Naive thymus-derived CD8-positive, alpha-beta T cell (primary cell): ENCODE measurements around the gene MPC1. TPM values are rescaled to one million over a fixed set of nuclear protein-coding genes. Genes with fewer than 3 reads are reported as not detected.
A peak's percentile ranks its signal among the peaks of the same experiment; 100 is the strongest.
"Not testable (repeated sequence)": the region's sequence is repeated elsewhere in the genome, so short reads cannot be mapped to it uniquely, and the experiment has no call there.

Experiments
- ATAC-seq, 2 donors: fragments of 150-1000 bp; cut with Tn5 transposase in 1 of 2; sonication (Bioruptor Pico), chemical (Tn5 transposase) in 1 of 2; 1 replicate in 1 of 2; 2 replicates in 1 of 2; pipeline ENCODE4 v1.10.0; 2021; ENCODE audit warnings: mild to moderate bottlenecking in 2 of 2, moderate library complexity in 2 of 2
- POLR2A ChIA-PET: fragments of 350-600 bp; sonication (Branson Sonifier 250); formaldehyde crosslinking; loops from one replicate; lab custom pipeline; 2021; ENCODE audit warnings: antibody characterized with exemption; lab: Charles Lee
- DNase-seq, 10 donors: peaks; one replicate each; pipeline versions ENCODE4 v3.0.0 to v3.0.0-alpha.2; 2020 to 2022
- H3K27ac Mint-ChIP-seq, 10 donors: one replicate each; pipeline ENCODE4 v1.8.0; 2020 to 2022; ENCODE audit warnings: mild to moderate bottlenecking in 10 of 10, mixed read lengths in 10 of 10, moderate library complexity in 4 of 10, inconsistent platforms in 1 of 10
- H3K27me3 Mint-ChIP-seq, 5 donors: one replicate each; pipeline ENCODE4 v1.8.0; 2021 to 2022; ENCODE audit warnings: mixed read lengths in 5 of 5
- H3K36me3 Mint-ChIP-seq, 3 donors: one replicate each; pipeline ENCODE4 v1.8.0; 2020 to 2022; ENCODE audit warnings: mixed read lengths in 3 of 3, mild to moderate bottlenecking in 2 of 3, inconsistent platforms in 1 of 3
- H3K4me1 Mint-ChIP-seq, 4 donors: one replicate each; pipeline ENCODE4 v1.8.0; 2021 to 2022; ENCODE audit warnings: mixed read lengths in 4 of 4
- H3K4me3 Mint-ChIP-seq, 10 donors: one replicate each; pipeline ENCODE4 v1.8.0; 2020 to 2022; ENCODE audit warnings: mild to moderate bottlenecking in 10 of 10, mixed read lengths in 10 of 10, moderate library complexity in 6 of 10, inconsistent platforms in 1 of 10
- H3K9me3 Mint-ChIP-seq, 9 donors: one replicate each; pipeline ENCODE4 v1.8.0; 2020 to 2022; ENCODE audit warnings: mixed read lengths in 9 of 9, mild to moderate bottlenecking in 3 of 9, inconsistent platforms in 1 of 9, moderate library complexity in 1 of 9
- polyA plus RNA-seq, 3 donors: library from polyadenylated mRNA; unstranded; fragments of 300-500 nt; fragmentation: Illumina TruSeq; gene quantifications; one replicate each; pipeline ENCODE4 v1.2.3, GENCODE V29; 2021
- total RNA-seq, 8 experiments: library from RNA in 2 of 8; stranded (reverse) in 2 of 8; gene quantifications; one replicate each; pipeline ENCODE4 v1.2.3 and lab custom pipeline; 2021 to 2026

Gene MPC1
- total and polyA plus RNA-seq, 5 experiments from 2014 or later, result 33.5 to 76.7 (median 64.1) TPM

DNA sequence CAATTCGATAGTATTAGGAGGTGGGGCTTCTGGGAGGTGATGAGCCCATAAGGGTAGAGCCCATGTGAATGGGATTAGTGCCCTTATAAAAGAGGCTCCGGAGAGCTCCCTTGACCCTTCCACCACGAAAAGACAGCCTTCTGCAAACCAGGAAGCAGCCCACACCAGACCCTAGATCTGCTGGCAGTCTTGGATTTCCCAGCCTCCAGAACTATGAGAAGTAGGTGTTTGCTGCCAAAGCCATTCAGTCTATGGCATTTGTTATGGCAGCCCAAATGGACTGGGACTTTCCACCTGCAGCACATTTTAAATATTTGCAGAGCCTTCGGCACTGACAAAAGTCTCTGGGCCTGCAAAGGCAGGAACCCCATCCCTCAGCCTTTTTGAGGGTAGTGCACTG lies 28.6 kb downstream of the MPC1 start:
- Mint-ChIP-seq H3K27me3 (peaks cover 4 to 21% (median 11%) of the 10 kb centered on the region in 5 donors), H3K27ac (no peak overlapping the region), H3K4me1 (no peaks in the 10 kb centered on the region), H3K36me3 (peaks cover 0 to 20% (median 8%) of the 10 kb centered on the region in 3 donors), H3K9me3 (peaks cover 0 to 36% (median 18%) of the 10 kb centered on the region in 9 donors), H3K4me3 (no peak overlapping the region)
- DNase-seq (no peak), ATAC-seq (no peak)
- POLR2A ChIA-PET, result no interaction called here

DNA sequence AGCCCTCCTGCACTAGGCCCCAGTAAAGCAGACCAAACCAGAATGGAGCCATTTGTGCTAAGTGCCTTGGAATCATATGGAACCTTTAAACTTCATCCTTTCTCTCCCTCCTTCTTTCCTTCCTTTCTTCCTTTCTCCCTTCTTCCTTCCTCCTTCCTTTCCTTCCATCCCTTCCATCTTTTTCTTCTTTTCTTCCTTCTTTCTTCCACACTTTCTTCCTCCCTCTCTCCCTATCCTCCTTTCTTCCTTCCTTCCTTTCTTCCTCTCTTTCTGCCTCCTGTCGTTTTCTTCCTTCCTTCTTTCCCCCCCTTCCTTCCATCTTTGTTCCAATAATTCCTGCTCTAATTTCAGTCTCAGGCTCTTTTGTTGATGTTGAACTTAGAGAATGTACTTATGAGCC lies 29.2 kb downstream of the MPC1 start:
- Mint-ChIP-seq H3K36me3 (peaks cover 0 to 22% (median 8%) of the 10 kb centered on the region in 3 donors), H3K27ac (no peak overlapping the region), H3K4me3 (no peak overlapping the region), H3K27me3 (peaks cover 2 to 17% (median 10%) of the 10 kb centered on the region in 5 donors), H3K9me3 (peaks cover 0 to 39% (median 16%) of the 10 kb centered on the region in 9 donors), H3K4me1 (no peaks in the 10 kb centered on the region)
- ATAC-seq (no peak), DNase-seq (no peak)
- POLR2A ChIA-PET, result no interaction called here

DNA sequence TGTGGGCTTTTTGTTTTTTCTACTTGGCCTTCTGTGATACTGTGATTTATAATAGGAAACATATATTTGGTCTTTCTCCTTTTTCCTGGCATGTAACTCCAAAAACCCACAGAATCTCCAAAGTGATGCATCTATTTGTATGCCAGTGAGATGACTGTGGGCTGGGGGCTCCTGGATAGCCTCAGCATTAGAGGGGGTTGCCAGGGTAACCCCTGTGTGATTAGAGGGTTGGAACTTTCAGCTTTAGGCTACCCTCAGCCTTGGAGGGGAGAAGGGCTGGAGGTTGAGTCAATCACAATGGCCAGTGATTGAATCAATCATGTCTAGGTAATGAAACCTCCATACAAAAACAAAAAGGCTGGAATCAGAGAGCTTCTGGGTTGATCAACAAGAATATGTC lies 29.8 kb downstream of the MPC1 start:
- Mint-ChIP-seq H3K4me3 (no peak overlapping the region), H3K27ac (no peak overlapping the region), H3K27me3 (peaks cover 0 to 11% (median 8%) of the 10 kb centered on the region in 5 donors), H3K36me3 (peaks cover 0 to 28% (median 8%) of the 10 kb centered on the region in 3 donors), H3K4me1 (no peaks in the 10 kb centered on the region), H3K9me3 (peaks cover 0 to 39% (median 16%) of the 10 kb centered on the region in 9 donors)
- POLR2A ChIA-PET, result interaction anchor here (0.5 kb wide), 1 partner anchor 11 kb away, joined by 4 read pairs; no protein-coding TSS in a partner anchor
- DNase-seq (no peak), ATAC-seq (no peak)

DNA sequence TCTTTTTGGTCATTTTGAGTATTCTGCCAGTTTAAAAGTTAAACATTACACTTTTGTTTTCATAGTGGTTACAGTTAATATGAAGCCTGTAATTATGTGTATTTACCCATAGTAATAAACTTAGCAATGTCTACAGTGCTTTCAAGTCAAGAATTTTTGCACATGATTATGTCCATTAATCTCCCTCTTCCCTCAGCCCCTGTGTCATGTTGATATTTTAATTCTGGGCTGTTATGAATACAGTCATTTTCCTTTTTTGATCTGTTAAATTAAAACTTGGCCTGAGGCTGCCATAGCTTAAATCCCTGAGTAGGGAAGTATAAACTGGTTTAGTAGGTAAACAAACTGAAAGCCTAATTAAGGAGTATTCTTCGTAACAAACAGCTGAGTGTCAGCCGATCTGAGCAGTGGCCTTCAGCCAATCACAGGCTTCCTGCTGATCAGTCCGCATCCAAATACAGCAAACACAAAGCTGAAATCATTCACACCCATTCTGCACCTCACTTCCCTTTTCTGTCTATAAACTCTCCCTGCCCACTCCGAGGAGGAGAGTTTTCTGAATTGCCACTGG lies 30.9 kb downstream of the MPC1 start:
- H3K4me1 Mint-ChIP-seq, result no peaks in the 10 kb centered on the region
- H3K9me3 Mint-ChIP-seq, result peaks cover 0 to 40% (median 17%) of the 10 kb centered on the region in 9 donors
- peaks cover 0 to 29% (median 8%) of the 10 kb centered on the region in 3 donors for H3K36me3 Mint-ChIP-seq
- no peak overlapping the region for H3K4me3 Mint-ChIP-seq
- no peak overlapping the region for H3K27ac Mint-ChIP-seq
- DNase-seq, result no peak
- ATAC-seq, result no peak
- POLR2A ChIA-PET, result no interaction called here
- H3K27me3 Mint-ChIP-seq, result peaks cover 0 to 11% (median 8%) of the 10 kb centered on the region in 5 donors

DNA sequence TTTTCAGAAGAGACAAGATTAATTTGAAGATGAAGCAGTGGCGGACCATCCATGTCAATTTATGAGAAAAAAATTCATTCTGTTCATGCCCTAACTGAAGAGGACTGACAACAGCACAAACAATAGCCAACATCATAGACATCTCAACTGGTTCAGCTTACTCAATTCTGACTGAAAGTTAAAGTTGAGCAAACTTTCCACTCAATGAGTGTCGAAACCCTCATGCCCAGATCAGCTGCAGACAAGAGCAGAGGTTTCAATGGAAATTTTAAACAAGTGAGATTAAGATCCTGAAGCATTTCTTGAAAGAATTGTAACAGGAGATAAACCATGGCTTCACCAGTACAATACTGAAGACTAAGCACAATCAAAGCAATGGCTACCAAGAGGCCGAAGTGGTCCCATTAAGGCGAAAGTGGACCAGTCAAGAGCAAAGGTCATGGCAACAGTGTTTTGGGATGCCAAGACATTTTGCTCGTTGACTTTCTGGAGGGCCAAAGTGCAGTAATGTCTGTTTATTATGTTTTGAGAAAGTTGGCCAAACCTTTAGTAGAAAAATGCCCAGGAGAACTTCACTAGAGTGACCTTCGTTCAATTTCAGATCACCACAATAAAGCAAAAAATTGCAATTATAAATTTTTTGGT lies 34.3 kb downstream of the MPC1 start:
- peaks cover 0 to 5% (median 1%) of the 10 kb centered on the region in 4 donors for H3K4me1 Mint-ChIP-seq
- no peak for ATAC-seq
- H3K4me3 Mint-ChIP-seq, result no peak overlapping the region
- POLR2A ChIA-PET, result no interaction called here
- H3K27ac Mint-ChIP-seq, result no peak overlapping the region
- peaks cover 0 to 40% (median 17%) of the 10 kb centered on the region in 9 donors for H3K9me3 Mint-ChIP-seq
- peaks cover 0 to 2% (median under 1%) of the 10 kb centered on the region in 5 donors for H3K27me3 Mint-ChIP-seq
- H3K36me3 Mint-ChIP-seq, result peaks cover 0 to 29% (median 8%) of the 10 kb centered on the region in 3 donors
- no peak for DNase-seq

DNA sequence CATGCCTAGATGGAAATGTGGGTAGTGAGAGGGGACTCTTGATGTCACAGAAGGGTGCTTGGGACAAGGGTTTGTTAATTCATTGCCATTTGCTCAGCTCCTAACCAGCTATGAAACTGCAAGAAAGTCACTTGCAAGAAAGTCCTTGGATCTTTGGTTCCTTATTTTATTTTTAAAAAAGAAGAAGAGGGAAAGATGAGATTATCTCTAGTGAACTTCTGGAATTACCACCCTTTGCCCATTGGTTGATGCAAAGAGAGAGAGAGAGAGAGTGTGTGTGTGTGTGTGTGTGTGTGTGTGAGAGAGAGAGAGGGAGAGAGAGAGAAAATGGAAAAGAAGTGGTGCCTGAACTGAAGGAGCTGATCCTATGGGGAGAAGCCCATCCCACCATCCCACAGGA lies 35.8 kb downstream of the MPC1 start:
- peaks cover 1 to 10% (median 2%) of the 10 kb centered on the region in 4 donors for H3K4me1 Mint-ChIP-seq
- ATAC-seq (no peak), DNase-seq (no peak)
- H3K27me3 Mint-ChIP-seq, result no peaks in the 10 kb centered on the region
- H3K4me3 Mint-ChIP-seq, result no peak overlapping the region
- peaks cover 0 to 38% (median 17%) of the 10 kb centered on the region in 9 donors for H3K9me3 Mint-ChIP-seq
- no peak overlapping the region for H3K27ac Mint-ChIP-seq
- peaks cover 0 to 26% (median 8%) of the 10 kb centered on the region in 3 donors for H3K36me3 Mint-ChIP-seq
- POLR2A ChIA-PET, result no interaction called here

DNA sequence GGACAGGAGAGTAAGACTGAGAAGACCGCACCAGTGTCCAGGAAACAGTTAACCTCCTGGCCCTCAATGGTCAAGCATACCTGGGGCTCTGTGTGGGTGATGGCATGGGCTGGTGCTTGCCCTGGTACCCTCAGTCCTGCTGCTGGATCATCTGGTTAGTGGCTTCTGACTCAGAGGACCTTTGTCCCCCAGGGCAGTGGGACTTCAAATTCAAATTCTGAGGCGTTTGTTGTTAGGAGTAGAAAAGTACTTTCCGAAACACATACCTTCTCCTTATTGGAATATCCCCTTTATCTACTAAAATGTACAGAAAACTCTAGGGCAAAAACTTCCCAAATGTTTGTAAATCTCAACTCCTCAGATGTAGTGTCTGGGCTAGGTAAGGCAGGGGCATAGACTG lies 36.3 kb downstream of the MPC1 start:
- POLR2A ChIA-PET, result no interaction called here
- DNase-seq (no peak), ATAC-seq (no peak)
- no peak overlapping the region for H3K27ac Mint-ChIP-seq
- no peaks in the 10 kb centered on the region for H3K27me3 Mint-ChIP-seq
- peaks cover 0 to 33% (median 15%) of the 10 kb centered on the region in 9 donors for H3K9me3 Mint-ChIP-seq
- peaks cover 3 to 15% (median 5%) of the 10 kb centered on the region in 4 donors for H3K4me1 Mint-ChIP-seq
- no peak overlapping the region for H3K4me3 Mint-ChIP-seq
- H3K36me3 Mint-ChIP-seq, result peaks cover 0 to 21% (median 8%) of the 10 kb centered on the region in 3 donors

DNA sequence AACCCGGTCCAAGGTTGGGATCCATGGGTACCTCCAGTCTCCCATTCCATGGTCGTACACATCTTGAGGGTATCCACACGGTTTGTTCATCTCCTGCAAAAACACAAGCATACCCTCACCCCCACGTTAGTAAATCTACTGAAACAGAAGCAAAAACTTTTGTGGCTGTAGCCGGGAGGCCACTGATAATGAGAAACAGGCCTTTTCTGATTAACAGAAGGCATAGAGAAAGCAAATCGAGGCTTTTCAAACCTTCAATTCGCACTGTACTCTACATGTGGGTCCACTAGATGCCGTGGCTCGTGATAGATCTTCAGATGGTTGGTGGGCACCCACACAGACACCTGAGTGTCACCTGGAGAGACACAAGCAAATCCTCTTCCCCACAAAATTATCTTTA lies 37.1 kb downstream of the MPC1 start:
- Mint-ChIP-seq H3K4me1 (peaks cover 3 to 17% (median 7%) of the 10 kb centered on the region in 4 donors), H3K36me3 (peaks cover 0 to 18% (median 6%) of the 10 kb centered on the region in 3 donors), H3K9me3 (peaks cover 0 to 27% (median 11%) of the 10 kb centered on the region in 9 donors)
- DNase-seq, H3K27ac Mint-ChIP-seq, H3K4me3 Mint-ChIP-seq, ATAC-seq, POLR2A ChIA-PET, H3K27me3 Mint-ChIP-seq: not testable (repeated sequence)

DNA sequence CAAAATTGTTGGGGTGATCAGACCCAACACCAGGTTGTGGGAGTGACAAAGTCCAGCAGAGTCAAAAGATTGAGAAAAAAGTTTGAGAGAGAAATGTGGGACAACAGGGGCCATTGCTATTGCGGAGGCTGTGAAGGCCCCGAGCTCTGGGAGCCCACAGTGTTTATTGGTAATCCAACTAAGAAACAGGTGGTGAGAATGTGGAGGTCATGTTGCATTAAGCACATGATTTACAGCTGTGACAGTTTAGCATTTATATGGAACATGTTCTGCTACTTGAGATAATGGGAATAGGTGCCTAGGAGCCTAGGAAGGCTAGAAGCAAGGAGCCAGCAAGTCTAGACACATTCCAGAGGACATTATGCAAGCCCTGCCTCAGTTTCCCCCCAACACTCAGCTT lies 37.8 kb downstream of the MPC1 start:
- ATAC-seq, POLR2A ChIA-PET, H3K27me3 Mint-ChIP-seq, DNase-seq: not testable (repeated sequence)
- H3K4me3 Mint-ChIP-seq, result peak overlapping the region in 2 of 10 donors; percentile 15 to 52
- H3K4me1 Mint-ChIP-seq, result peaks cover 3 to 17% (median 7%) of the 10 kb centered on the region in 4 donors
- peaks cover 0 to 17% (median 2%) of the 10 kb centered on the region in 3 donors for H3K36me3 Mint-ChIP-seq
- H3K9me3 Mint-ChIP-seq, result peaks cover 0 to 19% (median 7%) of the 10 kb centered on the region in 9 donors
- H3K27ac Mint-ChIP-seq, result peak overlapping the region in 2 of 10 donors; percentile 38 to 53

DNA sequence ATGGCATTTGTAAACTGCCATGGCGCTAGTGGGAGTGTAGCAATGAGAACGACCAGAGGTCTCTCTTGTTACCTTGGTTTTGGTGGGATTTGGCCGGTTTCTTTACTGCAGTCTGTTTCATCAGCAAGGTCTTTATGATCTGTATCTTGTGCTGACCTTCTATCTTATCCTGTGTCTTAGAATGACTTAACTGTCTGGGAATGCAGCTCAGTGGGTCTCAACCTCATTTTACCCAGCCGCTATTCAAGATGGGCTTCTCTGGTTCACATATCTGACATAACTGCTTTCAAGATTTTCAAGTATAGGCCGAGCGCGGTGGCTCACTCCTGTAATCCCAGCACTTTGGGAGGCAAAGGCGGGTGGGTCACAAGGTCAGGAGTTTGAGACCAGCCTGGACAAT lies 38.5 kb downstream of the MPC1 start:
- Mint-ChIP-seq H3K4me3 (no peak overlapping the region), H3K4me1 (peaks cover 3 to 17% (median 7%) of the 10 kb centered on the region in 4 donors), H3K9me3 (peaks cover 0 to 12% (median 2%) of the 10 kb centered on the region in 9 donors), H3K27me3 (no peaks in the 10 kb centered on the region), H3K36me3 (peaks cover 0 to 10% (median 0%) of the 10 kb centered on the region in 3 donors), H3K27ac (no peak overlapping the region)
- DNase-seq, result no peak
- POLR2A ChIA-PET, result no interaction called here
- no peak for ATAC-seq

DNA sequence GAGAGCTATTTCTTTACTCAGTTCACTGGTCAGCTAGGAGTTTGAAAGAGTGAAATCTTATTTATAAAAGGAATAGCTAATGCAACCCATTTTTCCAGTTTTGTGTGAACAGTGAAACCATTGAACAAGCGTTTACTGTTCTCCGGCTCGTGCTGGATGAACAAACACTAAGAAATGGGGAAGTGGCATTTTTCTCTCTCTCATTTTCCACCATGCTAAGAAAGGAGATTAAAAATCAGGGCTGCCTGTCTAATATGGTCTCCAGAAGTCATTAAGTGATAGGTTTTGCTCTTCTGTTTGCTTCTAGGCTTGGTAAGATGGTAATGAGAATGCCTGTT lies 39.6 kb downstream of the MPC1 start:
- H3K4me3 Mint-ChIP-seq, result peak overlapping the region; percentile 80 to 97 (median 92)
- peaks cover 3 to 17% (median 9%) of the 10 kb centered on the region in 4 donors for H3K4me1 Mint-ChIP-seq
- peaks cover 0 to 4% (median 0%) of the 10 kb centered on the region in 9 donors for H3K9me3 Mint-ChIP-seq
- DNase-seq, result no peak
- no peaks in the 10 kb centered on the region for H3K27me3 Mint-ChIP-seq
- POLR2A ChIA-PET, result interaction anchor here (1.0 to 2.0 kb wide), 2 partner anchors 38 to 145 kb away, joined by 4 to 5 read pairs; no protein-coding TSS in a partner anchor
- peak overlapping the region in 9 of 10 donors; percentile 13 to 97 (median 61) for H3K27ac Mint-ChIP-seq
- H3K36me3 Mint-ChIP-seq, result peaks cover 0 to 5% (median 3%) of the 10 kb centered on the region in 3 donors
- no peak for ATAC-seq

DNA sequence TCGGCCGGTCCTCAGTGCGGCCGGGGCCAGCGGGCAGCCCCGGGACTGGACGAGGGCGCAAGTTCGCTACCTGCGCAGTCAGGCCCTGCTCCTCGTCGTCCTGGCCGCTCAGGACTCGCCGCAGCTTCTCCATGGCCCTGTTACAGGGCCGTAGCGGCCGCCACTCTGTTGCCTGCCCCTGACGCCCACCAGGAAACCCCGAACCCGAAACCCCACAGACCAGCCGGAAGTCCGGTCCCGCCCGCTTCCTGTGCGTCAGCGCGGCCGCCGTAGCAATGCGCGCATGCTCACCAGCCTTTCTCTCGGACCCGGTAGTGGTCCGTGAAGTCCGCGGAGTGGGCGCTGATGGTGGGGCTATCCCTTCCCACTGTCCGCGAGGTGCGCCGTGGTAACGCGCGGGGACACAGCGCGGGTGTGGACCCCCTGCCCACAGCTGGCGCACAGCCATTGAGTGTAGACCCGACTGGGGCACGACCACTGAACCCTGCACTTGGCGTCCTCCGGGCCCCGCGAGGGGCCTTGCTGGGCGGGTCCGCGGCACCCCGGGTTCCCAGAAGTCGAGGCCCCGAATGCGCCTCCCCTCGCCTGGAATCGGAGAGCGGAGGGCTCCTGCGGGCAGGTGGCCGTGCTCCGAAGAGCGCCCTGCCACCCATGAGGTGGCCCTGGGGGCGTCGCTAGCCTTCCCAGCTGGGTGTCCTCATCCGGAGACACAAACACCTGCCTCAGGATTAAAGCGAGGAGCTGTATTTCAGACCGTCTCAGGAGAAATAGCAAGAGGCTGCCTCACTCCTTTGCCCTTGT lies 40.2 kb downstream of the MPC1 start, which contains the start of gene SFT2D1:
Gene SFT2D1, minus strand, starts transcription at position 197 of the 801 bp plus-strand sequence. Its CDS starts 64 bp downstream, at position 133.
- DNase-seq (peak; percentile 33 to 85 (median 59)), ATAC-seq (peak; percentile 55 to 63)
- Mint-ChIP-seq H3K27ac (peak within 1 kb of the TSS; percentile 67 to 97 (median 92)), H3K9me3 (no peaks in the 10 kb centered on the region), H3K4me1 (peaks cover 3 to 17% (median 10%) of the 10 kb centered on the region in 4 donors), H3K4me3 (peak within 1 kb of the TSS; percentile 80 to 97 (median 92)), H3K36me3 (peaks cover 0 to 11% (median 1%) of the 10 kb centered on the region in 3 donors), H3K27me3 (no peaks in the 10 kb centered on the region)
- POLR2A ChIA-PET, result interaction anchor here (0.9 to 2.0 kb wide), 6 partner anchors 39 to 285 kb away, joined by 3 to 5 read pairs (median 4); partner anchors contain the start of gene RPS6KA2
